ENCODE measurements around the gene GLS.

The GLS gene

GRCh38 chr2:190844700-190845401, 35.8 kb upstream of the GLS start:
- Histone ChIP-seq H3K36me3 (ENCODE audit: control insufficient read depth in 1 of 2, insufficient read depth in 2 of 2, low read depth in 1 of 2, low read length in 2 of 2) (no peaks in the 10 kb centered on the region), H3K4me3 (ENCODE audit: insufficient read depth in 1 of 2, low read depth in 1 of 2, low read length in 2 of 2) (no peak overlapping the region), H3K14ac (ENCODE audit: low read length in 2 of 2) (no peak overlapping the region), H2BK120ac (ENCODE audit: low read depth, low read length) (no peak overlapping the region), H3K4me1 (ENCODE audit: control insufficient read depth, insufficient read depth, low read depth, low read length) (peaks cover 3% of the 10 kb centered on the region), H3K23ac (ENCODE audit: low read length in 2 of 2) (no peak overlapping the region), H3K27me3 (ENCODE audit: control insufficient read depth in 1 of 2, insufficient read depth in 1 of 2, low read length in 2 of 2) (no peaks in the 10 kb centered on the region), H4K91ac (ENCODE audit: low read length) (no peak overlapping the region), H2BK15ac (ENCODE audit: low read depth, poor library complexity, severe bottlenecking) (no peak overlapping the region), H3K4ac (ENCODE audit: low read depth in 1 of 2, low read length in 2 of 2) (no peak overlapping the region), H3K27ac (ENCODE audit: low read length, poor library complexity, severe bottlenecking) (peak overlapping the region; percentile 83), H4K8ac (ENCODE audit: low read length) (no peak overlapping the region), H3K4me2 (ENCODE audit: low read length, poor library complexity, severe bottlenecking) (no peak overlapping the region), H3K9me3 (ENCODE audit: control insufficient read depth, low read length) (no peaks in the 10 kb centered on the region), H2AFZ (ENCODE audit: low read depth, low read length) (no peak overlapping the region), H2AK5ac (ENCODE audit: low read length, severe bottlenecking) (peak overlapping the region; percentile 98), H3K79me1 (replicated peaks; ENCODE audit: low read length, poor library complexity, severe bottlenecking) (no peaks in the 10 kb centered on the region), H2BK12ac (ENCODE audit: low read length in 2 of 2) (no peak overlapping the region), H3K18ac (ENCODE audit: low read depth in 1 of 2, low read length in 2 of 2) (no peak overlapping the region), H2BK5ac (ENCODE audit: low read depth, low read length, poor library complexity, severe bottlenecking) (peak overlapping the region; percentile 60), H3K9ac (ENCODE audit: low read length) (no peak overlapping the region)
- WGBS: 83% methylated on average over 3 of the region's 4 CpGs
- no peak for DNase-seq

- Histone ChIP-seq H3K4me1 (ENCODE audit: control insufficient read depth, insufficient read depth, low read depth, low read length) (peaks cover 2% of the 10 kb centered on the region), H3K23ac (ENCODE audit: low read length in 2 of 2) (no peak overlapping the region)
- WGBS: 94% methylated on average over 6 of the region's 7 CpGs
Observed at GRCh38 chr2:190846746-190847145, 33.9 kb upstream of the GLS start.

GRCh38 chr2:190847504-190848081, 33.0 kb upstream of the GLS start:
- Histone ChIP-seq H2BK12ac (ENCODE audit: low read length in 2 of 2) (no peak overlapping the region), H4K91ac (ENCODE audit: low read length) (no peak overlapping the region), H3K18ac (ENCODE audit: low read depth in 1 of 2, low read length in 2 of 2) (no peak overlapping the region), H2AK5ac (ENCODE audit: low read length, severe bottlenecking) (no peak overlapping the region), H3K4me1 (ENCODE audit: control insufficient read depth, insufficient read depth, low read depth, low read length) (peaks cover 2% of the 10 kb centered on the region), H2AFZ (ENCODE audit: low read depth, low read length) (no peak overlapping the region), H3K4me2 (ENCODE audit: low read length, poor library complexity, severe bottlenecking) (no peak overlapping the region), H3K9ac (ENCODE audit: low read length) (no peak overlapping the region), H3K14ac (ENCODE audit: low read length in 2 of 2) (no peak overlapping the region), H2BK5ac (ENCODE audit: low read depth, low read length, poor library complexity, severe bottlenecking) (no peak overlapping the region), H2BK15ac (ENCODE audit: low read depth, poor library complexity, severe bottlenecking) (no peak overlapping the region), H3K9me3 (ENCODE audit: control insufficient read depth, low read length) (no peaks in the 10 kb centered on the region), H3K27me3 (ENCODE audit: control insufficient read depth in 1 of 2, insufficient read depth in 1 of 2, low read length in 2 of 2) (no peaks in the 10 kb centered on the region), H3K23ac (ENCODE audit: low read length in 2 of 2) (no peak overlapping the region), H3K4ac (ENCODE audit: low read depth in 1 of 2, low read length in 2 of 2) (no peak overlapping the region), H3K27ac (ENCODE audit: low read length, poor library complexity, severe bottlenecking) (peak overlapping the region; percentile 70), H4K8ac (ENCODE audit: low read length) (no peak overlapping the region), H3K36me3 (ENCODE audit: control insufficient read depth in 1 of 2, insufficient read depth in 2 of 2, low read depth in 1 of 2, low read length in 2 of 2) (no peaks in the 10 kb centered on the region), H3K4me3 (ENCODE audit: insufficient read depth in 1 of 2, low read depth in 1 of 2, low read length in 2 of 2) (no peak overlapping the region), H3K79me1 (replicated peaks; ENCODE audit: low read length, poor library complexity, severe bottlenecking) (no peaks in the 10 kb centered on the region), H2BK120ac (ENCODE audit: low read depth, low read length) (no peak overlapping the region)
- DNase-seq: no peak
- WGBS: 94% methylated on average over 3 of the region's 3 CpGs

More at GRCh38 chr2:190846746-190847145, 33.9 kb upstream of the GLS start:
- Histone ChIP-seq H2AK5ac (ENCODE audit: low read length, severe bottlenecking) (no peak overlapping the region), H2BK120ac (ENCODE audit: low read depth, low read length) (no peak overlapping the region), H3K18ac (ENCODE audit: low read depth in 1 of 2, low read length in 2 of 2) (no peak overlapping the region), H2AFZ (ENCODE audit: low read depth, low read length) (no peak overlapping the region), H2BK15ac (ENCODE audit: low read depth, poor library complexity, severe bottlenecking) (no peak overlapping the region), H3K27ac (ENCODE audit: low read length, poor library complexity, severe bottlenecking) (peak overlapping the region; percentile 92), H3K9ac (ENCODE audit: low read length) (no peak overlapping the region), H3K27me3 (ENCODE audit: control insufficient read depth in 1 of 2, insufficient read depth in 1 of 2, low read length in 2 of 2) (no peaks in the 10 kb centered on the region), H3K4ac (ENCODE audit: low read depth in 1 of 2, low read length in 2 of 2) (no peak overlapping the region), H2BK12ac (ENCODE audit: low read length in 2 of 2) (no peak overlapping the region), H3K4me3 (ENCODE audit: insufficient read depth in 1 of 2, low read depth in 1 of 2, low read length in 2 of 2) (no peak overlapping the region), H3K4me2 (ENCODE audit: low read length, poor library complexity, severe bottlenecking) (no peak overlapping the region), H2BK5ac (ENCODE audit: low read depth, low read length, poor library complexity, severe bottlenecking) (no peak overlapping the region), H3K9me3 (ENCODE audit: control insufficient read depth, low read length) (no peaks in the 10 kb centered on the region), H3K36me3 (ENCODE audit: control insufficient read depth in 1 of 2, insufficient read depth in 2 of 2, low read depth in 1 of 2, low read length in 2 of 2) (no peaks in the 10 kb centered on the region), H3K79me1 (replicated peaks; ENCODE audit: low read length, poor library complexity, severe bottlenecking) (no peaks in the 10 kb centered on the region), H4K91ac (ENCODE audit: low read length) (no peak overlapping the region), H4K8ac (ENCODE audit: low read length) (no peak overlapping the region), H3K14ac (ENCODE audit: low read length in 2 of 2) (no peak overlapping the region)
- no peak for DNase-seq

- Histone ChIP-seq H3K18ac (ENCODE audit: low read depth in 1 of 2, low read length in 2 of 2) (no peak overlapping the region), H3K27me3 (ENCODE audit: control insufficient read depth in 1 of 2, insufficient read depth in 1 of 2, low read length in 2 of 2) (no peaks in the 10 kb centered on the region), H2BK120ac (ENCODE audit: low read depth, low read length) (no peak overlapping the region), H3K4me2 (ENCODE audit: low read length, poor library complexity, severe bottlenecking) (no peak overlapping the region), H2BK15ac (ENCODE audit: low read depth, poor library complexity, severe bottlenecking) (no peak overlapping the region), H2BK12ac (ENCODE audit: low read length in 2 of 2) (no peak overlapping the region), H3K23ac (ENCODE audit: low read length in 2 of 2) (no peak overlapping the region), H2BK5ac (ENCODE audit: low read depth, low read length, poor library complexity, severe bottlenecking) (no peak overlapping the region), H3K27ac (ENCODE audit: low read length, poor library complexity, severe bottlenecking) (no peak overlapping the region), H3K14ac (ENCODE audit: low read length in 2 of 2) (no peak overlapping the region), H2AFZ (ENCODE audit: low read depth, low read length) (no peak overlapping the region), H3K4me1 (ENCODE audit: control insufficient read depth, insufficient read depth, low read depth, low read length) (no peaks in the 10 kb centered on the region), H3K36me3 (ENCODE audit: control insufficient read depth in 1 of 2, insufficient read depth in 2 of 2, low read depth in 1 of 2, low read length in 2 of 2) (no peaks in the 10 kb centered on the region), H2AK5ac (ENCODE audit: low read length, severe bottlenecking) (peak overlapping the region; percentile 12), H3K4ac (ENCODE audit: low read depth in 1 of 2, low read length in 2 of 2) (no peak overlapping the region), H3K9me3 (ENCODE audit: control insufficient read depth, low read length) (no peaks in the 10 kb centered on the region), H3K4me3 (ENCODE audit: insufficient read depth in 1 of 2, low read depth in 1 of 2, low read length in 2 of 2) (no peak overlapping the region), H3K9ac (ENCODE audit: low read length) (no peak overlapping the region), H4K91ac (ENCODE audit: low read length) (no peak overlapping the region), H3K79me1 (replicated peaks; ENCODE audit: low read length, poor library complexity, severe bottlenecking) (no peaks in the 10 kb centered on the region), H4K8ac (ENCODE audit: low read length) (no peak overlapping the region)
- DNase-seq: no peak
- 80% methylated on average over 2 of the region's 2 CpGs for WGBS
Observed at GRCh38 chr2:190849774-190850173, 30.8 kb upstream of the GLS start.

Measured in mesenchymal stem cell (in vitro differentiated cells and primary cell).